Measurements from ENCODE around the gene PNCK. TPM values are rescaled to one million over a fixed set of nuclear protein-coding genes. Genes with fewer than 3 reads are reported as not detected.

Gene PNCK
- total RNA-seq, 2 donors from 2014 or later: not detected

DNA sequence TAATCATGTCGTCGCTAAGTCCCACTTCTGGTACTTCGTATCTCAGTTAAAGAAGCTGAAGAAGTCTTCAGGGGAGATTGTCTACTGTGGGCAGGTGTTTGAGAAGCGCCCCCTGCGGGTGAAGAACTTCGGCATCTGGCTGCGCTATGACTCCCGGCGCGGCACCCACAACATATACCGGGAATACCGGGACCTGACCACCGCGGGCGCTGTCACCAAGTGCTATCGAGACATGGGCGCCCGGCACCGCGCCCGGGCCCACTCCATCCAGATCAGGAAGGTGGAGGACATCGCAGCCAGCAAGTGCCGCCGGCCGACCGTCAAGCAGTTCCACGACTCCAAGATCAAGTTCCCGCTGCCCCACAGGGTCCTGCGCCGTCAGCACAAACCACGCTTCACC is 11.3 kb downstream of the PNCK start:
- ATAC-seq (no peak), DNase-seq (peak; percentile 58 to 77 (median 62))
- Histone ChIP-seq H3K27ac (no peak overlapping the region), H3K36me3 (replicated peaks in 1 of 2; ENCODE audit: insufficient read depth in 1 of 2, low read depth in 2 of 2) (no peaks in the 10 kb centered on the region), H3K27me3 (no peaks in the 10 kb centered on the region), H3K4me3 (no peak overlapping the region), H3K9me3 (no peaks in the 10 kb centered on the region), H3K4me1 (no peaks in the 10 kb centered on the region)
- TF ChIP-seq POLR2A (IDR thresholded peaks at IDR 0.05): no peak
- peak in 6 of 7 experiments; percentile 17 to 49 (median 35) for TF ChIP-seq CTCF (IDR thresholded peaks at IDR 0.05)
- 5 to 21% methylated on average over 4 to 6 of the region's 31 CpGs for WGBS, 2 donors
- intact Hi-C loops (cut with DNase I): no loop called here

DNA sequence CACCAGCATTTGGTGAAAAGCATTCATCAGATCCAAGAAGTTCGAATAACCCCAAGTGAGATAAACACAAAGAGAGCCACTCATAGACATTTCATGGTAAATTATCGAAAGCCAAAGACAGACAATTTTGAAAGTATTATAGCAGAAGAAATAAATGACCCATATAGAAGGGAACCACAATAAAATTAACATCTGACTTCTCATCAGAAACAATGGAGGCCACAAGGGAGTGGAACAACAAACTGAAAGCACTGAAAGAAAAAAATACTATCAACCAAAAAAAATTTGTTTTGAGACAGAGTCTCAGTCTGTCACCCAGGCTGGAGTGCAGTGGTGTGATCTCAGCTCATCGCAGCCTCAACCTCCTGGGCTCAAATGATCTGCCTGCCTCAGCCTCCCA is 14.3 kb downstream of the PNCK start:
- Histone ChIP-seq H3K27ac (no peak overlapping the region), H3K27me3 (no peaks in the 10 kb centered on the region), H3K4me3 (no peak overlapping the region), H3K4me1 (no peaks in the 10 kb centered on the region), H3K36me3 (replicated peaks in 1 of 2; ENCODE audit: insufficient read depth in 1 of 2, low read depth in 2 of 2) (no peaks in the 10 kb centered on the region), H3K9me3 (no peaks in the 10 kb centered on the region)
- TF ChIP-seq CTCF (IDR thresholded peaks at IDR 0.05) (no peak), POLR2A (IDR thresholded peaks at IDR 0.05) (no peak)
- WGBS, 2 donors: 90 to 92% methylated on average over 3 of the region's 3 CpGs
- DNase-seq (no peak), ATAC-seq (no peak)
- intact Hi-C loops (cut with DNase I): loop anchor here (10.0 kb wide), 1 partner anchor 104 kb away; no protein-coding TSS in a partner anchor

DNA sequence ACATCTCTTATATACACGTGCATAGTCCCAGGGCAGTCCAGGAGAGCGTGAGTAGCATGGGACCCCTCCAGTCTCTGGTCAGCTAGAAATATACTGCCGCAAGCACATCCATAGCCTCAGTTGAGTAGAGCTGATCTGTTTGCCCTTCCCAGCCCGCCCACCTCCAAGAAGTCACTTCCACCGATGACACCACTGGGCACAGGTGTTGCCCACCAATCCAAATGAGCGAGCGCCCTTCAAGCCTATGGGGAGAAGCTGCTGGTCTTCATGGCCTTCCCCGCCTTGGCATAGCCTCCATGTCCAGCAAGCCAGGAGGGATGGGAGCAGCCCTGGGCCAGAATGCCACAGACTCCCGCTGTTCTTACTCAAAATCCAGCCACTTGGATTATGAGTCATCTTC is 16.5 kb downstream of the PNCK start:
- Histone ChIP-seq H3K27ac (no peak overlapping the region), H3K27me3 (no peaks in the 10 kb centered on the region), H3K36me3 (replicated peaks in 1 of 2; ENCODE audit: insufficient read depth in 1 of 2, low read depth in 2 of 2) (no peaks in the 10 kb centered on the region), H3K9me3 (no peaks in the 10 kb centered on the region), H3K4me3 (no peak overlapping the region), H3K4me1 (no peaks in the 10 kb centered on the region)
- ATAC-seq (no peak), DNase-seq (no peak)
- intact Hi-C loops (cut with DNase I): loop anchor here (10.0 kb wide), 1 partner anchor 102 kb away; no protein-coding TSS in a partner anchor
- 86 to 87% methylated on average over 1 to 9 of the region's 9 CpGs for WGBS, 2 donors
- no peak for TF ChIP-seq CTCF (IDR thresholded peaks at IDR 0.05)
- no peak for TF ChIP-seq POLR2A (IDR thresholded peaks at IDR 0.05)

DNA sequence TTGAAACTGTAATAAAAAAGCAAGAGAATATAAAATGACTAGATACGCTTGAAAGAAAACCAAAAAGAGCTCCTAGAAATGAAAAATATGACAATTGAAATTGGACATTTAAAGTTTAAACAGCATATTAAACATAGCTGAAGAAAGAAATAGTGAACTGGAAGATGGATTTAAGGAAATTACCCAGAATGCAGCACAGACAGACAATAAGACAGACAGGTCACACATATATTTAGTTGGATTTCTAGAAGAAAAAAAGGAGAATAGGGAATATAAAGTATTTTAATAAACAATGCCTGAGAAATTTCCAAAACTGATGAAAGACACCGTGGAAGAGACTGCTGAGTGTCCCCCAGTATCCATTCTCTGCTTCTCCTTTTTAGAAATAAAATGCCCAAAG is 20.1 kb downstream of the PNCK start:
- no peaks in the 10 kb centered on the region for H3K36me3 ChIP-seq (replicated peaks in 1 of 2; ENCODE audit: insufficient read depth in 1 of 2, low read depth in 2 of 2)
- ATAC-seq (no peak), DNase-seq (no peak)
- H3K4me3 ChIP-seq: no peak overlapping the region
- H3K27ac ChIP-seq: no peak overlapping the region
- H3K27me3 ChIP-seq: no peaks in the 10 kb centered on the region
- H3K9me3 ChIP-seq: no peaks in the 10 kb centered on the region
- no peak for TF ChIP-seq POLR2A (IDR thresholded peaks at IDR 0.05)
- no peak for TF ChIP-seq CTCF (IDR thresholded peaks at IDR 0.05)
- 88 to 90% methylated on average over 2 of the region's 2 CpGs for WGBS, 2 donors
- H3K4me1 ChIP-seq: no peaks in the 10 kb centered on the region
- intact Hi-C loops (cut with DNase I): loop anchor here (10.0 kb wide), 1 partner anchor 99 kb away; no protein-coding TSS in a partner anchor

DNA sequence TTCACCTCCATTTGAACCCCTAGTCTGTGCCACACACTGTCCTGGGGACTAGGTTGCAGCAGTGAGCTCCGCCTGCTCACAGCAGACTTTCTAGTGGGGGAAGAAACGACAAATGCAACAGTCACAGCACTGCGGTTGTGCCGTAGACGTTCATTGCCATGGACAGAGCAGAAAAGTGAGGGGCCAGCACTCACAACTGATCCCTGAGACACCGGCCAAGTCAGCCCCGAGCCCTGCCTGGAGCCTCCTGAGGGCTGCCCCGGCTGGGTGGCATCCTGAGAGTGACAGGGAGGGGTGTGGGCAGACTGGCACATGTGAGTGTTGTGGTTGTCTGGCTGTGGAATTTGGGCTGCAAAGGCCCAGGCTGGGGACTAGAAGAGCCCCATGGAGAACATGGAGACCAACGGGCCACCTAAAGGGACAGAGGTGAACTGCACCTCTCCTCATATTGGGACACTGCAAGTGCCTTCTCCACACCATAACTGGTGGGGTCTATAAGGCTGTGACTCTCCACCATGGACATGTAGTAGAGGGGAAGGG is 22.0 kb downstream of the PNCK start:
- intact Hi-C loops (cut with DNase I): loop anchor here (10.0 kb wide), 1 partner anchor 97 kb away; no protein-coding TSS in a partner anchor
- no peak overlapping the region for H3K27ac ChIP-seq
- H3K9me3 ChIP-seq: no peaks in the 10 kb centered on the region
- DNase-seq: peak in 1 of 4 donors; percentile 11
- H3K4me1 ChIP-seq: peaks cover 7% of the 10 kb centered on the region
- no peak for ATAC-seq
- peak in 1 of 7 experiments; percentile 15 for TF ChIP-seq CTCF (IDR thresholded peaks at IDR 0.05)
- no peak for TF ChIP-seq POLR2A (IDR thresholded peaks at IDR 0.05)
- 70 to 84% methylated on average over 4 to 6 of the region's 9 CpGs for WGBS, 2 donors
- peaks cover 0 to 3% of the 10 kb centered on the region in 2 donors for H3K27me3 ChIP-seq
- no peak overlapping the region for H3K4me3 ChIP-seq
- H3K36me3 ChIP-seq (replicated peaks in 1 of 2; ENCODE audit: insufficient read depth in 1 of 2, low read depth in 2 of 2): no peaks in the 10 kb centered on the region

All from body of pancreas (tissue), 4 donors.